WTC11 (cell line): ENCODE data around the gene HES5. TPM values are rescaled to one million over a fixed set of nuclear protein-coding genes. Genes with fewer than 3 reads are reported as not detected.

Source experiments
- ATAC-seq: fragments of 200-7000 bp; cut with Tn5 transposase; 2 replicates; pipeline ENCODE4 v1.10.0; 2021; ENCODE audit warnings: mild to moderate bottlenecking, moderate library complexity
- CTCF ChIA-PET: fragments of 300-600 bp; sonication (Branson Sonifier 250); formaldehyde crosslinking; loops from one replicate; lab custom pipeline; 2021; ENCODE audit warnings: antibody characterized with exemption; lab: Charles Lee
- POLR2A ChIA-PET: fragments of 350-600 bp; sonication (Branson Sonifier 250); formaldehyde crosslinking; loops from one replicate; lab custom pipeline; 2021; ENCODE audit warnings: antibody characterized with exemption; lab: Charles Lee
- DNase-seq: peaks from one replicate; pipeline ENCODE4 v3.0.0; 2021; ENCODE audit warnings: low spot score
- H3K27ac Mint-ChIP-seq: 2 replicates; pipeline ENCODE4 v1.8.0; 2021; ENCODE audit warnings: mixed read lengths
- H3K27me3 Mint-ChIP-seq: 2 replicates; pipeline ENCODE4 v1.8.0; 2021; ENCODE audit warnings: low read depth, mild to moderate bottlenecking, moderate library complexity, mixed read lengths
- H3K36me3 Mint-ChIP-seq: 2 replicates; pipeline ENCODE4 v1.8.0; 2021; ENCODE audit warnings: mixed read lengths
- H3K4me1 Mint-ChIP-seq: 2 replicates; pipeline ENCODE4 v1.8.0; 2022; ENCODE audit warnings: mixed read lengths
- H3K4me3 Mint-ChIP-seq: 2 replicates; pipeline ENCODE4 v1.8.0; 2021; ENCODE audit warnings: mild to moderate bottlenecking, moderate library complexity, mixed read lengths
- H3K9me3 Mint-ChIP-seq: 2 replicates; pipeline ENCODE4 v1.8.0; 2021; ENCODE audit warnings: mixed read lengths
- ATF2 ChIP-seq: sonication (generic); formaldehyde crosslinking; IDR thresholded peaks from 2 replicates; pipeline ENCODE4 v1.8.1; 2022; ENCODE audit warnings: low read depth, missing genetic modification reagents, borderline replicate concordance
- E2F4 ChIP-seq: sonication (generic); formaldehyde crosslinking; IDR thresholded peaks from 2 replicates; pipeline ENCODE4 v1.8.1; 2022; ENCODE audit warnings: low read depth, mild to moderate bottlenecking, moderate library complexity, missing genetic modification reagents, borderline replicate concordance
- FOXJ3 ChIP-seq: sonication (generic); formaldehyde crosslinking; IDR thresholded peaks from 2 replicates; pipeline ENCODE4 v1.9.0; 2021; ENCODE audit warnings: missing genetic modification reagents, mild to moderate bottlenecking, borderline replicate concordance
- NFE2L1 ChIP-seq: sonication (generic); formaldehyde crosslinking; IDR thresholded peaks from 2 replicates; pipeline ENCODE4 v1.8.1; 2023; ENCODE audit warnings: missing genetic modification reagents
- NR3C1 ChIP-seq: sonication (generic); formaldehyde crosslinking; conservative IDR thresholded peaks from 2 replicates; pipeline ENCODE4 v1.8.1; 2023; ENCODE audit warnings: low read depth, mild to moderate bottlenecking, missing genetic modification reagents
- ZNF138 ChIP-seq: sonication (generic); formaldehyde crosslinking; conservative IDR thresholded peaks from 2 replicates; pipeline ENCODE4 v1.8.1; 2022; ENCODE audit warnings: mild to moderate bottlenecking, moderate library complexity, missing genetic modification reagents
- ZNF512 ChIP-seq: sonication (generic); formaldehyde crosslinking; IDR thresholded peaks from 2 replicates; pipeline ENCODE4 v1.8.1; 2022; ENCODE audit warnings: missing genetic modification reagents, borderline replicate concordance
- total RNA-seq: library from RNA; stranded (reverse); gene quantifications from 3 replicates; pipeline ENCODE4 v1.2.3, GENCODE V29; 2021
- TF ChIP-seq, protein P1 (sequence below): sonication (generic); formaldehyde crosslinking; IDR thresholded peaks from 2 replicates; pipeline ENCODE4 v1.8.0; 2023; ENCODE audit warnings: mild to moderate bottlenecking, missing genetic modification reagents
- TF ChIP-seq, protein P2 (sequence below): fragments of 250-450 bp; sonication (Bioruptor Pico); IDR thresholded peaks from 2 replicates; pipeline ENCODE4 v1.9.0; 2021; ENCODE audit warnings: mild to moderate bottlenecking, borderline replicate concordance
- TF ChIP-seq, protein P3 (sequence below): sonication (generic); formaldehyde crosslinking; IDR thresholded peaks from 2 replicates; pipeline ENCODE4 v1.8.1; 2023; ENCODE audit warnings: mild to moderate bottlenecking, missing genetic modification reagents

The HES5 gene
- total RNA-seq, 1 experiment from 2014 or later: not detected

GRCh38 chr1:2480236-2480985 lies 49.7 kb downstream of the HES5 start:
- TF ChIP-seq E2F4 (CRISPR knock-in tag) (no peak), ATF2 (CRISPR knock-in tag) (no peak), FOXJ3 (CRISPR knock-in tag) (no peak)
- TF ChIP-seq, protein P1, sequence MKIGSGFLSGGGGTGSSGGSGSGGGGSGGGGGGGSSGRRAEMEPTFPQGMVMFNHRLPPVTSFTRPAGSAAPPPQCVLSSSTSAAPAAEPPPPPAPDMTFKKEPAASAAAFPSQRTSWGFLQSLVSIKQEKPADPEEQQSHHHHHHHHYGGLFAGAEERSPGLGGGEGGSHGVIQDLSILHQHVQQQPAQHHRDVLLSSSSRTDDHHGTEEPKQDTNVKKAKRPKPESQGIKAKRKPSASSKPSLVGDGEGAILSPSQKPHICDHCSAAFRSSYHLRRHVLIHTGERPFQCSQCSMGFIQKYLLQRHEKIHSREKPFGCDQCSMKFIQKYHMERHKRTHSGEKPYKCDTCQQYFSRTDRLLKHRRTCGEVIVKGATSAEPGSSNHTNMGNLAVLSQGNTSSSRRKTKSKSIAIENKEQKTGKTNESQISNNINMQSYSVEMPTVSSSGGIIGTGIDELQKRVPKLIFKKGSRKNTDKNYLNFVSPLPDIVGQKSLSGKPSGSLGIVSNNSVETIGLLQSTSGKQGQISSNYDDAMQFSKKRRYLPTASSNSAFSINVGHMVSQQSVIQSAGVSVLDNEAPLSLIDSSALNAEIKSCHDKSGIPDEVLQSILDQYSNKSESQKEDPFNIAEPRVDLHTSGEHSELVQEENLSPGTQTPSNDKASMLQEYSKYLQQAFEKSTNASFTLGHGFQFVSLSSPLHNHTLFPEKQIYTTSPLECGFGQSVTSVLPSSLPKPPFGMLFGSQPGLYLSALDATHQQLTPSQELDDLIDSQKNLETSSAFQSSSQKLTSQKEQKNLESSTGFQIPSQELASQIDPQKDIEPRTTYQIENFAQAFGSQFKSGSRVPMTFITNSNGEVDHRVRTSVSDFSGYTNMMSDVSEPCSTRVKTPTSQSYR: no peak
- Mint-ChIP-seq H3K4me1 (no peaks in the 10 kb centered on the region), H3K27ac (no peak overlapping the region), H3K9me3 (no peaks in the 10 kb centered on the region), H3K4me3 (no peak overlapping the region), H3K27me3 (no peaks in the 10 kb centered on the region), H3K36me3 (no peaks in the 10 kb centered on the region)
- CTCF ChIA-PET: no interaction called here
- no peak for ATAC-seq
- POLR2A ChIA-PET: no interaction called here
- DNase-seq: no peak

DNA sequence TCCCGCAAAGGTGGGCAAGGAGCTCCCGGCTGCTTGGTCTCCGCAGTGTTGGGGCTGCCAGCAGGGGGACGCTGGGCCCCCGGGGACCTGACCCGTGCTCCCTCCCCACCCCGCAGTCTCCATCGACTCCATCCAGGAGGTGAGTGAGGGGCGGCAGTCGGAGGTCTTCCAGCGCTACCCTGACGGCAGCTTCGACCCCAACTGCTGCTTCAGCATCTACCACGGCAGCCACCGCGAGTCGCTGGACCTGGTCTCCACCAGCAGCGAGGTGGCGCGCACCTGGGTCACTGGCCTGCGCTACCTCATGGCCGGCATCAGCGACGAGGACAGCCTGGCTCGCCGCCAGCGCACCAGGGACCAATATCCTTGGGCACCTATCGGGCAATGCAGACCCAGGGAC lies 50.4 kb downstream of the HES5 start:
- TF ChIP-seq NR3C1 (CRISPR knock-in tag) (no peak), ATF2 (CRISPR knock-in tag) (no peak), ZNF138 (CRISPR knock-in tag) (no peak), NFE2L1 (CRISPR knock-in tag) (no peak), FOXJ3 (CRISPR knock-in tag) (no peak), ZNF512 (no peak)
- TF ChIP-seq, protein P2, sequence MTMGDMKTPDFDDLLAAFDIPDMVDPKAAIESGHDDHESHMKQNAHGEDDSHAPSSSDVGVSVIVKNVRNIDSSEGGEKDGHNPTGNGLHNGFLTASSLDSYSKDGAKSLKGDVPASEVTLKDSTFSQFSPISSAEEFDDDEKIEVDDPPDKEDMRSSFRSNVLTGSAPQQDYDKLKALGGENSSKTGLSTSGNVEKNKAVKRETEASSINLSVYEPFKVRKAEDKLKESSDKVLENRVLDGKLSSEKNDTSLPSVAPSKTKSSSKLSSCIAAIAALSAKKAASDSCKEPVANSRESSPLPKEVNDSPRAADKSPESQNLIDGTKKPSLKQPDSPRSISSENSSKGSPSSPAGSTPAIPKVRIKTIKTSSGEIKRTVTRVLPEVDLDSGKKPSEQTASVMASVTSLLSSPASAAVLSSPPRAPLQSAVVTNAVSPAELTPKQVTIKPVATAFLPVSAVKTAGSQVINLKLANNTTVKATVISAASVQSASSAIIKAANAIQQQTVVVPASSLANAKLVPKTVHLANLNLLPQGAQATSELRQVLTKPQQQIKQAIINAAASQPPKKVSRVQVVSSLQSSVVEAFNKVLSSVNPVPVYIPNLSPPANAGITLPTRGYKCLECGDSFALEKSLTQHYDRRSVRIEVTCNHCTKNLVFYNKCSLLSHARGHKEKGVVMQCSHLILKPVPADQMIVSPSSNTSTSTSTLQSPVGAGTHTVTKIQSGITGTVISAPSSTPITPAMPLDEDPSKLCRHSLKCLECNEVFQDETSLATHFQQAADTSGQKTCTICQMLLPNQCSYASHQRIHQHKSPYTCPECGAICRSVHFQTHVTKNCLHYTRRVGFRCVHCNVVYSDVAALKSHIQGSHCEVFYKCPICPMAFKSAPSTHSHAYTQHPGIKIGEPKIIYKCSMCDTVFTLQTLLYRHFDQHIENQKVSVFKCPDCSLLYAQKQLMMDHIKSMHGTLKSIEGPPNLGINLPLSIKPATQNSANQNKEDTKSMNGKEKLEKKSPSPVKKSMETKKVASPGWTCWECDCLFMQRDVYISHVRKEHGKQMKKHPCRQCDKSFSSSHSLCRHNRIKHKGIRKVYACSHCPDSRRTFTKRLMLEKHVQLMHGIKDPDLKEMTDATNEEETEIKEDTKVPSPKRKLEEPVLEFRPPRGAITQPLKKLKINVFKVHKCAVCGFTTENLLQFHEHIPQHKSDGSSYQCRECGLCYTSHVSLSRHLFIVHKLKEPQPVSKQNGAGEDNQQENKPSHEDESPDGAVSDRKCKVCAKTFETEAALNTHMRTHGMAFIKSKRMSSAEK: no peak
- TF ChIP-seq, protein P3, sequence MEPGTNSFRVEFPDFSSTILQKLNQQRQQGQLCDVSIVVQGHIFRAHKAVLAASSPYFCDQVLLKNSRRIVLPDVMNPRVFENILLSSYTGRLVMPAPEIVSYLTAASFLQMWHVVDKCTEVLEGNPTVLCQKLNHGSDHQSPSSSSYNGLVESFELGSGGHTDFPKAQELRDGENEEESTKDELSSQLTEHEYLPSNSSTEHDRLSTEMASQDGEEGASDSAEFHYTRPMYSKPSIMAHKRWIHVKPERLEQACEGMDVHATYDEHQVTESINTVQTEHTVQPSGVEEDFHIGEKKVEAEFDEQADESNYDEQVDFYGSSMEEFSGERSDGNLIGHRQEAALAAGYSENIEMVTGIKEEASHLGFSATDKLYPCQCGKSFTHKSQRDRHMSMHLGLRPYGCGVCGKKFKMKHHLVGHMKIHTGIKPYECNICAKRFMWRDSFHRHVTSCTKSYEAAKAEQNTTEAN: no peak
- TF ChIP-seq, all 79 proteins: peak for 0
- H3K27me3 Mint-ChIP-seq: no peaks in the 10 kb centered on the region
- H3K9me3 Mint-ChIP-seq: no peaks in the 10 kb centered on the region
- DNase-seq (no peak), ATAC-seq (no peak)
- no peaks in the 10 kb centered on the region for H3K36me3 Mint-ChIP-seq
- H3K4me3 Mint-ChIP-seq: no peak overlapping the region
- H3K4me1 Mint-ChIP-seq: no peaks in the 10 kb centered on the region
- ChIA-PET POLR2A (no interaction called here), CTCF (interaction anchor here (1.0 kb wide), 1 partner anchor 47 kb away, joined by 3 read pairs; the partner anchor contains the start of gene PANK4)
- H3K27ac Mint-ChIP-seq: no peak overlapping the region
